Hepatocyte (in vitro differentiated cells): ENCODE results near the gene VSIG10L. TPM values are rescaled to one million over a fixed set of nuclear protein-coding genes. Genes with fewer than 3 reads are reported as not detected.

Experiments used
- DNase-seq: peaks from one replicate; pipeline ENCODE4 v3.0.0-alpha.2; 2016; ENCODE audit warnings: low spot score
- H2AFZ ChIP-seq: fragments of 200-600 bp; sonication (generic); 2 replicates; pipeline ENCODE4 v1.6.0; 2016; ENCODE audit warnings: antibody characterized with exemption, mild to moderate bottlenecking
- H3K27ac ChIP-seq: fragments of 200-600 bp; sonication (generic); 2 replicates; pipeline ENCODE4 v1.5.1; 2016; ENCODE audit warnings: mild to moderate bottlenecking
- H3K27me3 ChIP-seq: fragments of 200-600 bp; sonication (generic); 2 replicates; pipeline ENCODE4 v1.6.1; 2016
- H3K36me3 ChIP-seq: fragments of 200-600 bp; sonication (generic); replicated peaks from 2 replicates; pipeline ENCODE4 v1.5.1; 2016; ENCODE audit warnings: low read depth; ENCODE audit not compliant: insufficient read depth
- H3K4me1 ChIP-seq: fragments of 200-600 bp; sonication (generic); 2 replicates; pipeline ENCODE4 v1.5.1; 2016; ENCODE audit warnings: mild to moderate bottlenecking, moderate library complexity; ENCODE audit not compliant: insufficient read depth
- H3K4me2 ChIP-seq: fragments of 200-600 bp; sonication (generic); 2 replicates; pipeline ENCODE4 v1.6.0; 2016
- H3K4me3 ChIP-seq: fragments of 200-600 bp; sonication (generic); 2 replicates; pipeline ENCODE4 v1.5.1; 2016; ENCODE audit warnings: mild to moderate bottlenecking
- H3K79me2 ChIP-seq: fragments of 200-600 bp; sonication (generic); 2 replicates; pipeline ENCODE4 v1.6.0; 2017; ENCODE audit warnings: mild to moderate bottlenecking
- H3K9me2 ChIP-seq: fragments of 200-600 bp; sonication (generic); replicated peaks from 2 replicates; pipeline ENCODE4 v1.6.0; 2017; ENCODE audit warnings: mild to moderate bottlenecking; ENCODE audit not compliant: insufficient read depth
- H3K9me3 ChIP-seq: fragments of 200-600 bp; sonication (generic); 2 replicates; pipeline ENCODE4 v1.5.1; 2016; ENCODE audit warnings: low read depth, mild to moderate bottlenecking
- H4K20me1 ChIP-seq: fragments of 200-600 bp; sonication (generic); 2 replicates; pipeline ENCODE4 v1.6.0; 2016; ENCODE audit warnings: mild to moderate bottlenecking; ENCODE audit not compliant: insufficient read depth, poor library complexity, severe bottlenecking
- EZH2 ChIP-seq: fragments of 200-600 bp; sonication (generic); IDR thresholded peaks from 2 replicates; pipeline ENCODE4 v1.6.1; 2016; ENCODE audit warnings: antibody characterized with exemption, mild to moderate bottlenecking, borderline replicate concordance
- EZH2phosphoT487 ChIP-seq: fragments of 200-600 bp; sonication (generic); IDR thresholded peaks from one replicate; pipeline ENCODE4 v1.6.1; 2018; ENCODE audit warnings: antibody characterized with exemption, mild to moderate bottlenecking, low read depth, moderate library complexity; ENCODE audit not compliant: unreplicated experiment, severe bottlenecking
- WGBS: methylation state at CpG from one replicate; pipeline ENCODE4 v1.1.6; 2016; ENCODE audit warnings: low lambda C conversion rate; ENCODE audit errors: missing lambda C conversion rate; 5-methylcytosine and 5-hydroxymethylcytosine counted together
- polyA plus RNA-seq: library from polyadenylated mRNA; unstranded; fragments of >200 nt; fragmentation: Nextera tagmentation; extraction: Ambion mirVana; gene quantifications from 2 replicates; pipeline ENCODE4 v1.2.1, GENCODE V29; 2016
- total RNA-seq: library from RNA; depleted of rRNA; stranded (reverse); fragments of >200 nt; gene quantifications from 2 replicates; pipeline ENCODE4 v1.2.3, GENCODE V29; 2014
- TF ChIP-seq, protein P1 (sequence below): fragments of 200-600 bp; sonication (generic); IDR thresholded peaks from 2 replicates; pipeline ENCODE4 v1.5.1; 2016; ENCODE audit warnings: antibody characterized with exemption, mild to moderate bottlenecking; ENCODE audit not compliant: poor library complexity

Gene VSIG10L
- total and polyA plus RNA-seq, 2 experiments from 2014 or later: 3.4 to 7.8 TPM

DNA sequence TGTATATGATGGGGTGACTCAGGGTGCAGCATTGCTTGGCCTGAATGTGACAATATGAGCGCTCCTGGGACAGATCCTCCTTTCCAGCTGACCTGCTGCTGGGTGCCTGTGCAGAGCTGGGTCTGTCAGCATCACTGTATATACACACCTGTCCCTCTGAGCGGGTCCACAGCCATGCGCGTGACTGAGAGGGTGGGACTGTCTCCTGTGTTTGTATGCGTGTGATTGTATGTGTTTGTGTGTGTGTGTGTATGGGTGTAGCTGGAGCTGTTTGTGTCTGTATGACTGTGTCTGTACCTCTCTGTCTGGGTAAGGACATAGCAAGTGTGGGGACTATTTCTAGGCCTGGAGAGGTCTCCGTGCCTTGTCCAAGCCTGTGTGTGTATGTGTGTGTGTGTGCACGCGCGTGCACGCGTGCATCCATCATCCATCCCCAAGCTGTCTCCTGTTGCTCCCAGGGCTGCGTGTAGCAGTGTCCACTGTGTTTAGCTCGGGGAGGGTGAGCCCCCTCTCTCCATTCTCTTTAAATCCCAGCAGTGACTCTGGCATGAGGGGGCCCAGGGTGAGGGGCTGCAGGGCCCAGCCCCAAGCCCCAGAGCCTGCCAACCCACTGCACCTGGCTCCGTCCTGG, 22.2 kb downstream of the VSIG10L start:
- Histone ChIP-seq H3K27me3 (no peaks in the 10 kb centered on the region), H3K4me3 (no peak overlapping the region), H2AFZ (no peak overlapping the region), H3K4me1 (no peaks in the 10 kb centered on the region), H4K20me1 (no peaks in the 10 kb centered on the region), H3K27ac (no peak overlapping the region), H3K9me2 (no peaks in the 10 kb centered on the region), H3K9me3 (no peaks in the 10 kb centered on the region), H3K79me2 (no peaks in the 10 kb centered on the region), H3K36me3 (no peaks in the 10 kb centered on the region), H3K4me2 (no peak overlapping the region)
- WGBS: 94% methylated on average over 14 of the region's 14 CpGs
- no peak for DNase-seq
- TF ChIP-seq EZH2: no peak
- TF ChIP-seq, protein P1, sequence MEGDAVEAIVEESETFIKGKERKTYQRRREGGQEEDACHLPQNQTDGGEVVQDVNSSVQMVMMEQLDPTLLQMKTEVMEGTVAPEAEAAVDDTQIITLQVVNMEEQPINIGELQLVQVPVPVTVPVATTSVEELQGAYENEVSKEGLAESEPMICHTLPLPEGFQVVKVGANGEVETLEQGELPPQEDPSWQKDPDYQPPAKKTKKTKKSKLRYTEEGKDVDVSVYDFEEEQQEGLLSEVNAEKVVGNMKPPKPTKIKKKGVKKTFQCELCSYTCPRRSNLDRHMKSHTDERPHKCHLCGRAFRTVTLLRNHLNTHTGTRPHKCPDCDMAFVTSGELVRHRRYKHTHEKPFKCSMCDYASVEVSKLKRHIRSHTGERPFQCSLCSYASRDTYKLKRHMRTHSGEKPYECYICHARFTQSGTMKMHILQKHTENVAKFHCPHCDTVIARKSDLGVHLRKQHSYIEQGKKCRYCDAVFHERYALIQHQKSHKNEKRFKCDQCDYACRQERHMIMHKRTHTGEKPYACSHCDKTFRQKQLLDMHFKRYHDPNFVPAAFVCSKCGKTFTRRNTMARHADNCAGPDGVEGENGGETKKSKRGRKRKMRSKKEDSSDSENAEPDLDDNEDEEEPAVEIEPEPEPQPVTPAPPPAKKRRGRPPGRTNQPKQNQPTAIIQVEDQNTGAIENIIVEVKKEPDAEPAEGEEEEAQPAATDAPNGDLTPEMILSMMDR: no peak
- no peak for TF ChIP-seq EZH2phosphoT487

DNA sequence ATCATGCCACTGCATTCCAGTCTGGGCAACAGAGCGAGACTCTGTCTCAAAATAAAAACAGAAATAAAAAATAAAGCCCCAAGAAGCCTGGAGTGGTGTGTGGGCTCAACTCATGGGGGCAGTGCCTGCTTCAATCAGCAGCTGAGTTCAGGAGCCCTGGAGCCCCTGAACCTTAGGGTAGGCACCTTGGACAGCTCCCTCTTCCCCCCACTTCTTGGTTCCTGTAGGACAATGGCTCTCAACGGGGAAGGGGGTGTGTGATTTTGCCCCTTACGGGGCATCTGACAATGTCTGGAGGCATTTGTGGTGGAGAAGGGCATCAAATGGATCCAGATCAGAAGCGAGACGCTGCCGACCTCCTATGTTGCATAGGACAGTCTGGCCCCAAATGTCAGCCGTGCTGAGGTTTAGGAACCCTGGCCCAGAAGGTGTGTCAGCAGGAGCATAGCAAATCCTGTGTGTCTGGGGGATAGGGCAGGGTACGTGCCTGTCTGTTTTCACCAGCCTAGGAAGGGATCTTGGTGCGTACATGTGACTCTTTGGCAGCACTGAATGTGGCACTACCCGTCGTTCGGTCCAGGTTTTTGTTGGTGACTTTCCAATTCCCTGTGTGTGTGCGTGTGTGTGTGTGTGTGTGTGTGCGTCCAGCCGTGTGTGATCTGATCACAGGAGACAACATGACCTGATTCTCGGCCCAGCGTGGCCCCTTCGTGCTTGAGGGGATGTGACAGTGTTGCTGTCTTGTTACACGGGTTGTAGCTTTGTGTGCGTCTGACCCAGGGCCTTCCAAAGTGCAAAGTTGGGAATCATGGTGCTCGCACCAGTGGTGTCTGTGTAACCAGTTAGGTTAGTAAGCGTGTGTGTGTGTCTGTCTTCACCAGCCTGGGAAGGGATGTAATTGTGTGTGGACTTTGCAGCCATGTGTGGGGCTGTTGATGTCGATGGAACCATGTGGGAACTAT, 23.0 kb downstream of the VSIG10L start:
- H3K79me2 ChIP-seq: no peaks in the 10 kb centered on the region
- H3K4me1 ChIP-seq: no peaks in the 10 kb centered on the region
- no peaks in the 10 kb centered on the region for H3K9me3 ChIP-seq
- H3K27ac ChIP-seq: no peak overlapping the region
- 86% methylated on average over 23 of the region's 23 CpGs for WGBS
- no peaks in the 10 kb centered on the region for H3K9me2 ChIP-seq
- H3K4me2 ChIP-seq: no peak overlapping the region
- no peaks in the 10 kb centered on the region for H3K36me3 ChIP-seq
- no peak overlapping the region for H2AFZ ChIP-seq
- TF ChIP-seq EZH2phosphoT487: no peak
- TF ChIP-seq, protein P1: no peak
- no peak for TF ChIP-seq EZH2
- DNase-seq: no peak
- H3K27me3 ChIP-seq: no peaks in the 10 kb centered on the region
- H4K20me1 ChIP-seq: no peaks in the 10 kb centered on the region
- H3K4me3 ChIP-seq: no peak overlapping the region

DNA sequence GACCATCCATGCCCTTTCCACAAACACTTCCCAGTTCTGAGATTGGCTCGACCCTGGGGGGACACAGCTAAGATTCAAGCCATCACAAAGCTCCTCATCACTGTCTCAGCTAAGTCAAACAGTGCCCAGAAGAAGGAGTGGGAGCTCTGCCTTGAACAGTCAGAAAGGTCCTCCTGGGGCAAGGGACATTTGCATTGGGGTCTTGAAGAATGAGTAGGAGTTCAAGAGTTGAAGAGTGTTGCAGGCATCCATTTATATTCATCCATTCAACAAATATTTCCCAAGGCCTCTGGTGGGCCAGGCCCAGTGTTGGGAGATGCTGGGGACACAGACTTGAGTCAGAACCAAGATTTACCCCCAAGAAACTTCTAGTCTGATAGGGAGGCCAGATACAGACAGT, 24.0 kb downstream of the VSIG10L start:
- no peak overlapping the region for H3K27ac ChIP-seq
- no peaks in the 10 kb centered on the region for H3K27me3 ChIP-seq
- no peaks in the 10 kb centered on the region for H4K20me1 ChIP-seq
- H3K9me3 ChIP-seq: no peaks in the 10 kb centered on the region
- H2AFZ ChIP-seq: no peak overlapping the region
- H3K4me1 ChIP-seq: no peaks in the 10 kb centered on the region
- H3K4me3 ChIP-seq: no peak overlapping the region
- no peaks in the 10 kb centered on the region for H3K36me3 ChIP-seq
- TF ChIP-seq, protein P1: no peak
- TF ChIP-seq EZH2phosphoT487 (no peak), EZH2 (no peak)
- no peak overlapping the region for H3K4me2 ChIP-seq
- no peaks in the 10 kb centered on the region for H3K9me2 ChIP-seq
- 85% methylated on average over 1 of the region's 1 CpG for WGBS
- DNase-seq: no peak
- no peaks in the 10 kb centered on the region for H3K79me2 ChIP-seq
